SK-N-SH treated with all-trans-retinoic acid at 6 μM for 48 hours (cell line): ENCODE measurements around the gene A2M.
A peak's percentile ranks its signal among the peaks of the same experiment; 100 is the strongest.

ENCODE experiments used
- ATAC-seq: fragments of 200-7000 bp; cut with Tn5 transposase; 3 replicates; pipeline ENCODE4 v1.9.1; 2020; ENCODE audit warnings: mild to moderate bottlenecking, moderate library complexity
- ARNTL ChIP-seq: fragments of 450-650 bp; formaldehyde crosslinking; IDR thresholded peaks from 2 replicates; pipeline ENCODE4 v1.5.0; 2020; ENCODE audit warnings: low read depth, mild to moderate bottlenecking, moderate library complexity, borderline replicate concordance
- BACH2 ChIP-seq: fragments of 250-450 bp; sonication (Bioruptor Pico); IDR thresholded peaks from 2 replicates; pipeline ENCODE4 v1.9.0; 2021; ENCODE audit warnings: mild to moderate bottlenecking, borderline replicate concordance
- CREB5 ChIP-seq: fragments of 250-450 bp; sonication (Bioruptor Pico); IDR thresholded peaks from 2 replicates; pipeline ENCODE4 v1.5.1; 2020; ENCODE audit warnings: low read depth, mild to moderate bottlenecking, moderate library complexity
- CSRNP3 ChIP-seq: fragments of 250-450 bp; sonication (Bioruptor Pico); IDR thresholded peaks from 2 replicates; pipeline ENCODE4 v1.5.1; 2021; ENCODE audit warnings: mild to moderate bottlenecking, moderate library complexity
- ESRRG ChIP-seq: fragments of 250-450 bp; sonication (Bioruptor Pico); IDR thresholded peaks from 2 replicates; pipeline ENCODE4 v1.6.1; 2021; ENCODE audit warnings: mild to moderate bottlenecking
- GLIS3 ChIP-seq: fragments of 250-450 bp; sonication (Bioruptor Pico); IDR thresholded peaks from 2 replicates; pipeline ENCODE4 v1.5.0; 2020; ENCODE audit warnings: mild to moderate bottlenecking, moderate library complexity
- ISL1 ChIP-seq: fragments of 250-450 bp; sonication (Bioruptor Pico); IDR thresholded peaks from 2 replicates; pipeline ENCODE4 v2.1.2; 2022; ENCODE audit warnings: mild to moderate bottlenecking, moderate library complexity
- POU6F1 ChIP-seq: fragments of 250-450 bp; sonication (Bioruptor Pico); IDR thresholded peaks from 2 replicates; pipeline ENCODE4 v1.8.0; 2021; ENCODE audit warnings: low read depth, mild to moderate bottlenecking, moderate library complexity, borderline replicate concordance
- PPARA ChIP-seq: fragments of 250-450 bp; sonication (Bioruptor Pico); IDR thresholded peaks from 2 replicates; pipeline ENCODE4 v1.5.0; 2020; ENCODE audit warnings: mild to moderate bottlenecking, borderline replicate concordance
- RARB ChIP-seq: fragments of 250-450 bp; sonication (Bioruptor Pico); IDR thresholded peaks from 2 replicates; pipeline ENCODE4 v1.8.0; 2021; ENCODE audit warnings: mild to moderate bottlenecking, moderate library complexity
- TCF4 ChIP-seq: fragments of 250-450 bp; sonication (Bioruptor Pico); IDR thresholded peaks from 2 replicates; pipeline ENCODE4 v1.8.0; 2021; ENCODE audit warnings: mild to moderate bottlenecking, moderate library complexity, borderline replicate concordance
- TOX ChIP-seq: fragments of 250-450 bp; sonication (Bioruptor Pico); IDR thresholded peaks from 2 replicates; pipeline ENCODE4 v1.8.0; 2021; ENCODE audit warnings: mild to moderate bottlenecking, moderate library complexity, borderline replicate concordance
- TSHZ2 ChIP-seq: fragments of 250-450 bp; sonication (Bioruptor Pico); IDR thresholded peaks from 2 replicates; pipeline ENCODE4 v1.5.0; 2020; ENCODE audit warnings: mild to moderate bottlenecking, moderate library complexity
- ZC3H10 ChIP-seq: fragments of 250-450 bp; sonication (Bioruptor Pico); IDR thresholded peaks from 2 replicates; pipeline ENCODE4 v1.5.1; 2021; ENCODE audit warnings: mild to moderate bottlenecking, moderate library complexity
- ZFP30 ChIP-seq: fragments of 450-650 bp; formaldehyde crosslinking; IDR thresholded peaks from 2 replicates; pipeline ENCODE4 v1.5.0; 2022; ENCODE audit warnings: mild to moderate bottlenecking, moderate library complexity
- ZNF70 ChIP-seq: fragments of 450-650 bp; formaldehyde crosslinking; IDR thresholded peaks from 2 replicates; pipeline ENCODE4 v1.5.0; 2020; ENCODE audit warnings: mild to moderate bottlenecking, moderate library complexity
- ZNF8 ChIP-seq: fragments of 450-650 bp; formaldehyde crosslinking; IDR thresholded peaks from 2 replicates; pipeline ENCODE4 v1.5.0; 2020; ENCODE audit warnings: mild to moderate bottlenecking, moderate library complexity

A2M gene

GRCh38 chr12:9135903-9136310, 20.2 kb upstream of the A2M start:
- no peak for ATAC-seq
- no peak for TF ChIP-seq ESRRG (CRISPR knock-in tag)
- no peak for TF ChIP-seq ZFP30 (CRISPR knock-in tag)
- no peak for TF ChIP-seq GLIS3 (CRISPR knock-in tag)
- no peak for TF ChIP-seq ZNF70 (CRISPR knock-in tag)
- no peak for TF ChIP-seq ARNTL (CRISPR knock-in tag)
- no peak for TF ChIP-seq RARB (CRISPR knock-in tag)
- TF ChIP-seq PPARA = no peak
- no peak for TF ChIP-seq TOX (CRISPR knock-in tag)
- no peak for TF ChIP-seq POU6F1 (CRISPR knock-in tag)
- TF ChIP-seq ZC3H10 = no peak
- no peak for TF ChIP-seq ZNF8
- TF ChIP-seq BACH2 (CRISPR knock-in tag) = no peak

GRCh38 chr12:9134981-9135628, 19.4 kb upstream of the A2M start:
- TF ChIP-seq RARB (CRISPR knock-in tag) (no peak), TCF4 (CRISPR knock-in tag) (no peak), TSHZ2 (no peak)
- no peak for ATAC-seq

GRCh38 chr12:9133216-9133916, 17.6 kb upstream of the A2M start:
- no peak; the same call in 2 of the 3 replicates for ATAC-seq
- TF ChIP-seq POU6F1 (CRISPR knock-in tag) = no peak; the same call in 1 of the 2 replicates
- TF ChIP-seq CREB5 (CRISPR knock-in tag) = peak; percentile 54; the same call in 1 of the 2 replicates
- no peak for TF ChIP-seq CSRNP3 (CRISPR knock-in tag)
- TF ChIP-seq TCF4 (CRISPR knock-in tag) = peak; percentile 59; the same call in 1 of the 2 replicates
- peak; percentile 94 for TF ChIP-seq ISL1 (CRISPR knock-in tag)
- 0 out of 2 replicates have a peak, but pooled peaks have one; percentile 17 for TF ChIP-seq TSHZ2
